Measurements from ENCODE around the gene KIF1B. TPM values are rescaled to one million over a fixed set of nuclear protein-coding genes. Genes with fewer than 3 reads are reported as not detected.

KIF1B gene
- total and polyA plus RNA-seq, 11 donors = 25.0 to 137 (median 78.4) TPM

DNA sequence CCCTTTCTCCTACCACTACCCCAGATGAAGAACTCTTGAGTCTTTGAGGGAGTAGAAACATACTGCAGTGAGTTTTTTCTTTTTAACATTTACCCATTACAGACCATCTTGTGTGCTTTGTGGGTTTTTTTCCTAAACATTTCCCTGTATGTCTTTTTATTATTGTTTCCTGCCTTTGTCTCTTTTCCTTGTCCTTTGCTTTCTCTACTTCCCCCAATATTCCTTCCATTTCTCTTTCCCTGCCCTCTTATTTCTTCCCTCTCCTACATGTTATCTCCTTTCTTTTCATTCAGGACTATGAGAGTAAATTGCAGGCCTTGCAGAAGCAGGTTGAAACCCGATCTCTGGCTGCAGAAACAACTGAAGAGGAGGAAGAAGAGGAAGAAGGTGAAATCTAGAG, 109.4 kb downstream of the KIF1B start:
- WGBS, 4 donors = 90 to 95% (median 93%) methylated on average over 1 of the region's 1 CpG
- no peak for TF ChIP-seq CTCF (IDR thresholded peaks at IDR 0.05)
- no peak for TF ChIP-seq POLR2A (IDR thresholded peaks at IDR 0.05)
- Histone ChIP-seq H3K27me3 (no peaks in the 10 kb centered on the region), H3K27ac (no peak overlapping the region), H3K9me3 (no peaks in the 10 kb centered on the region), H3K4me3 (no peak overlapping the region), H3K36me3 (peaks cover 0 to 47% (median 31%) of the 10 kb centered on the region in 9 donors), H3K4me1 (no peaks in the 10 kb centered on the region)
- intact Hi-C loops (cut with DNase I) = no loop called here
- DNase-seq (no peak), ATAC-seq (no peak)

DNA sequence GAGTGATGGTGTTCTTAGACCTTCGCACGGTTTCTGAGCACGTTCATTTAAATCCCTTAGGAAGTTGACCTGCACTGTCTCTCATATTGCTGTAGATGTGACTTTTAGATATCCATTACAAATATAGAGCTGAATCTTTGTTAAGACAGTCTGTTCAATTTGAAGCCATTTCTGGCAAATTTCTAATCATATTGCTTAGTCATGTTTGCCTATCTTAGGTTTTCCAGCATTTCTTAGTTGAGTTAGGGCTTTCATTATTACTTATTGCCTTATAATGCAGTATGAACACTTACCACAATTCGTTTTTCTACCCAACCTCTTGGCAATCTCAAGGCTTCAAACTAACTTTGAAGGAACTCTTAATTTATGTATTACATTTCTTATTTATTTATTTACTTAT, 110.0 kb downstream of the KIF1B start:
- TF ChIP-seq CTCF (IDR thresholded peaks at IDR 0.05) (no peak), POLR2A (IDR thresholded peaks at IDR 0.05) (no peak)
- peaks cover 0 to 53% (median 37%) of the 10 kb centered on the region in 9 donors for H3K36me3 ChIP-seq
- H3K4me1 ChIP-seq = no peaks in the 10 kb centered on the region
- no peaks in the 10 kb centered on the region for H3K27me3 ChIP-seq
- H3K9me3 ChIP-seq = no peaks in the 10 kb centered on the region
- intact Hi-C loops (cut with DNase I) = no loop called here
- no peak for ATAC-seq
- no peak for DNase-seq
- H3K4me3 ChIP-seq = no peak overlapping the region
- no peak overlapping the region for H3K27ac ChIP-seq
- 88 to 94% (median 91%) methylated on average over 4 of the region's 4 CpGs for WGBS, 4 donors

GRCh38 chr1:10322821-10323220, 112.5 kb downstream of the KIF1B start:
- intact Hi-C loops (cut with DNase I) = no loop called here
- Histone ChIP-seq H3K27me3 (no peaks in the 10 kb centered on the region), H3K9me3 (no peaks in the 10 kb centered on the region), H3K4me1 (no peaks in the 10 kb centered on the region), H3K36me3 (peaks cover 0 to 72% (median 53%) of the 10 kb centered on the region in 9 donors), H3K4me3 (no peak overlapping the region), H3K27ac (no peak overlapping the region)
- DNase-seq (no peak), ATAC-seq (no peak)
- TF ChIP-seq POLR2A (IDR thresholded peaks at IDR 0.05) = no peak
- TF ChIP-seq CTCF (IDR thresholded peaks at IDR 0.05) = no peak
- WGBS, 4 donors = 96 to 97% (median 96%) methylated on average over 7 of the region's 7 CpGs

GRCh38 chr1:10324627-10325026, 114.3 kb downstream of the KIF1B start:
- intact Hi-C loops (cut with DNase I) = no loop called here
- Histone ChIP-seq H3K9me3 (no peaks in the 10 kb centered on the region), H3K4me3 (no peak overlapping the region), H3K27ac (no peak overlapping the region), H3K4me1 (no peaks in the 10 kb centered on the region), H3K27me3 (no peaks in the 10 kb centered on the region), H3K36me3 (peaks cover 0 to 75% (median 53%) of the 10 kb centered on the region in 9 donors)
- whole genome bisulfite sequencing, 4 donors = 92 to 95% (median 93%) methylated on average over 6 of the region's 6 CpGs
- no peak for TF ChIP-seq POLR2A (IDR thresholded peaks at IDR 0.05)
- TF ChIP-seq CTCF (IDR thresholded peaks at IDR 0.05) = no peak
- ATAC-seq (no peak), DNase-seq (no peak)
